Bronchial epithelial cell (primary cell): ENCODE results near the gene CMTM4. TPM values are rescaled to one million over a fixed set of nuclear protein-coding genes. Genes with fewer than 3 reads are reported as not detected.
A peak's percentile ranks its signal among the peaks of the same experiment; 100 is the strongest.

Experiments
- DNase-seq: peaks from one replicate; pipeline ENCODE4 v3.0.0-alpha.2; 2010; ENCODE audit warnings: low read depth
- FAIRE-seq: peaks from 2 replicates; lab custom pipeline; 2011; peaks lifted over from hg19 to GRCh38; lab: Jason Lieb, UNC
- H3K27me3 ChIP-seq: 2 replicates; pipeline ENCODE4 v1.5.1; 2011; ENCODE audit warnings: low read length; ENCODE audit not compliant: control insufficient read depth, insufficient read depth
- H3K36me3 ChIP-seq: 2 replicates; pipeline ENCODE4 v1.5.1; 2011; ENCODE audit warnings: low read length; ENCODE audit not compliant: control insufficient read depth, insufficient read depth
- H3K4me3 ChIP-seq: 2 replicates; pipeline ENCODE4 v1.5.1; 2011; ENCODE audit warnings: mild to moderate bottlenecking, low read depth, low read length, control low read depth
- CTCF ChIP-seq: IDR thresholded peaks from 2 replicates; pipeline ENCODE4 v1.5.1; 2011; ENCODE audit warnings: mild to moderate bottlenecking, moderate library complexity, low read length, control low read depth, inconsistent platforms; ENCODE audit not compliant: insufficient read depth, severe bottlenecking
- total RNA-seq: library from RNA; depleted of rRNA; stranded (reverse); fragments of >200 nt; gene quantifications from 2 replicates; pipeline ENCODE4 v1.2.1, GENCODE V29; 2014

Gene CMTM4
- total RNA-seq, 1 donor from 2014 or later = 83.2 TPM

DNA sequence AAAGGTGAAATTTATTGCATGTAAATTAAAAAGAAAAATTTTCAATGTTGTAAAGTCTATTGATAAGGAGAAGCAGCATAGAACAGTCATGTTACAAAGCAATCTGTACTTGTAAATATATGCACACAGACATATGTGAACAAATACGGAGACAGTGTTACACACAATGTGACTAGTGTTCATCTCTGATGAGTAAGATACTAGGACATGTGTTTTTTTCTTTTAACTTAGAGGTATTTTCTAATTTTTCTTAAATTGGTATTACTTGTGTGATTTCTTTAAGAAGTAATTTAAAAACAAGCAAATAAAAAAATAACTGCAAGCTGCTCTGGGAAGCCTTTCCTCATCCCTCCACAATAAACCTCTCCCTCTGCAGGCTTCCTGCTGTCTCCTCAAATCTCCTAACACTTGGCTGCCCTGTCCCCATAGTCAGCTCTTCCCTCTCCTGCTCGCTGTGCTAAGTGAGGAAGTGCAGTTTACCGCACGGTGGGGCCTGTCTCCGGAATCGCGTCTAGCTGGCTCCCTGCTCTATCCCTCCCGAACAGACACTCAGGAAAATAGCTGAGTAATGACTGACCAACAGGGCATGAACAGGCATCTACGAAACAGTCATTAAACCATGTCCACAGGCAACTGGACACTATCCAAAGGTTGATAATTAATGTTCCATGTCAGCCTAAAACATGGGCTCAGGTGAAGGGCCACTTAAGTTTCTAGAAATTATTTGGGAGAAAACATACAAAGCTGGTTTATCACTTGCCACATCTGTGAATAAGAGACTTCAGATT lies 35.9 kb downstream of the CMTM4 start:
- no peak for FAIRE-seq

GRCh38 chr16:66658860-66659190 lies 37.7 kb downstream of the CMTM4 start:
- Histone ChIP-seq H3K27me3 (no peaks in the 10 kb centered on the region), H3K4me3 (no peak overlapping the region), H3K36me3 (no peaks in the 10 kb centered on the region)
- FAIRE-seq = no peak
- DNase-seq = no peak
- no peak for TF ChIP-seq CTCF

More for the DNA sequence above, 35.9 kb downstream of the CMTM4 start:
- Histone ChIP-seq H3K4me3 (no peak overlapping the region), H3K36me3 (no peaks in the 10 kb centered on the region), H3K27me3 (no peaks in the 10 kb centered on the region)
- peak; percentile 38 for TF ChIP-seq CTCF
- peak; percentile 86 for DNase-seq

- Histone ChIP-seq H3K27me3 (no peaks in the 10 kb centered on the region), H3K36me3 (no peaks in the 10 kb centered on the region), H3K4me3 (no peak overlapping the region)
- DNase-seq = no peak
- no peak for FAIRE-seq
- TF ChIP-seq CTCF = no peak
Observed at GRCh38 chr16:66658143-66658859, 38.2 kb downstream of the CMTM4 start.

GRCh38 chr16:66656547-66656946 lies 40.0 kb downstream of the CMTM4 start:
- no peak for TF ChIP-seq CTCF
- no peaks in the 10 kb centered on the region for H3K36me3 ChIP-seq
- no peaks in the 10 kb centered on the region for H3K27me3 ChIP-seq
- H3K4me3 ChIP-seq = no peak overlapping the region
- FAIRE-seq (no peak), DNase-seq (no peak)

- Histone ChIP-seq H3K4me3 (no peak overlapping the region), H3K27me3 (no peaks in the 10 kb centered on the region), H3K36me3 (no peaks in the 10 kb centered on the region)
- no peak for TF ChIP-seq CTCF
- DNase-seq = peak; percentile 28
- no peak for FAIRE-seq
Observed at GRCh38 chr16:66653581-66654350, 42.8 kb downstream of the CMTM4 start.
